Ovary (tissue), 9 donors: ENCODE data around the gene OSR1. TPM values are rescaled to one million over a fixed set of nuclear protein-coding genes. Genes with fewer than 3 reads are reported as not detected.

Experiments
- DNase-seq, 5 donors: peaks; one replicate each; pipeline ENCODE4 v3.0.0-alpha.2; 2019 to 2020
- H3K27ac ChIP-seq, 2 donors: fragments of 200-600 bp; one replicate each; pipeline versions ENCODE4 v1.5.1 to v1.8.0; 2019 to 2022
- H3K27me3 ChIP-seq: fragments of 200-600 bp; one replicate; pipeline ENCODE4 v1.8.0; 2022
- H3K36me3 ChIP-seq: fragments of 200-600 bp; sonication (generic); one replicate; pipeline ENCODE4 v1.5.1; 2019
- H3K4me1 ChIP-seq: one replicate; pipeline ENCODE4 v1.8.1; 2013; ENCODE audit warnings: mild to moderate bottlenecking, moderate library complexity; ENCODE audit not compliant: insufficient read depth
- H3K4me3 ChIP-seq: fragments of 200-600 bp; sonication (generic); one replicate; pipeline ENCODE4 v1.5.1; 2017
- H3K9me3 ChIP-seq, 2 donors: fragments of 200-600 bp in 1 of 2; sonication (generic) in 1 of 2; one replicate each; pipeline versions ENCODE4 v1.5.1 to v1.8.1; 2013 to 2019; ENCODE audit warnings: mild to moderate bottlenecking in 1 of 2, moderate library complexity in 1 of 2
- CTCF ChIP-seq, 3 donors: fragments of 450-650 bp in 2 of 3; fragments of 200-600 bp in 1 of 3; IDR thresholded peaks; one replicate each; pipeline versions ENCODE4 v1.5.1 to v1.8.0; 2016 to 2022; ENCODE audit warnings: antibody characterized with exemption in 3 of 3, mild to moderate bottlenecking in 1 of 3
- EP300 ChIP-seq: sonication (generic); formaldehyde crosslinking; IDR thresholded peaks from one replicate; pipeline ENCODE4 v1.6.1; 2017; ENCODE audit warnings: antibody characterized with exemption
- POLR2A ChIP-seq: fragments of 450-650 bp; IDR thresholded peaks from one replicate; pipeline ENCODE4 v1.6.1; 2017; ENCODE audit warnings: antibody characterized with exemption, mild to moderate bottlenecking, moderate library complexity
- WGBS, 3 donors: extraction: QIAGEN DNeasy Blood & Tissue Kit in 1 of 3; methylation state at CpG; one replicate each; pipeline versions ENCODE4 v1.1.5 to v1.1.7; 2013 to 2017; 5-methylcytosine and 5-hydroxymethylcytosine counted together
- intact Hi-C, 4 donors: fragments of 100-400 bp; cut with DNase I; formaldehyde crosslinking; loops; one replicate each; pipeline versions ENCODE4 v1.11.0 to v1.15.1; 2022 to 2023
- polyA plus RNA-seq, 2 donors: library from polyadenylated mRNA; stranded (reverse); fragments of 200-250 nt in 1 of 2; fragments of 350-450 nt in 1 of 2; fragmentation: Illumina TruSeq in 1 of 2; extraction: RNeasy Lipid Tissue Mini Kit (QIAGEN cat#74804) in 1 of 2; gene quantifications; one replicate each; pipeline ENCODE4 v1.2.3, GENCODE V29; 2013 to 2014
- total RNA-seq, 7 donors: library from RNA; depleted of rRNA in 2 of 7; stranded (reverse); fragments of >200 nt in 2 of 7; fragmentation: NEBNext Ultra II Directional in 3 of 7; extraction: Animal tissue kit (Norgen Biotek cat#: 25700) in 3 of 7; gene quantifications; one replicate each; pipeline versions ENCODE4 v1.1.0 to v1.2.4, GENCODE V29; 2016 to 2023
- donor health status: DM: no; HTN: no; CAD: no; lungs with moderate emphysema.
- donor health status: DM: no; HTN: no; CAD: no.
- donor health status: Bipolar disorder and iron deficiency.
- donor health status: DM: yes; HTN: yes; CAD: no.
- donor health status: DM: no; HTN: no; CAD: no.
- donor health status: DM: yes; HTN: yes; CAD: no.

Gene OSR1
- total and polyA plus RNA-seq, 9 donors: 2.5 to 11.5 (median 5.5) TPM

GRCh38 chr2:19361325-19361990 lies 3.0 kb upstream of the OSR1 start:
- Histone ChIP-seq H3K27me3 (no peaks in the 10 kb centered on the region), H3K4me1 (peaks cover 4% of the 10 kb centered on the region), H3K36me3 (no peaks in the 10 kb centered on the region), H3K27ac (no peak overlapping the region), H3K4me3 (peak overlapping the region; percentile 50), H3K9me3 (no peaks in the 10 kb centered on the region)
- intact Hi-C loops: loop anchor here (5.0 to 10.0 kb wide), 6 partner anchors 501 to 839 kb away; no protein-coding TSS in a partner anchor
- peak in 3 of 5 donors; percentile 18 to 49 (median 40) for DNase-seq
- WGBS, 3 donors: 54 to 77% (median 57%) methylated on average over 49 to 51 of the region's 51 CpGs
- TF ChIP-seq EP300 (no peak), CTCF (IDR thresholded peaks at IDR 0.05) (no peak)

GRCh38 chr2:19360966-19361321 lies 2.5 kb upstream of the OSR1 start:
- TF ChIP-seq POLR2A: no peak
- TF ChIP-seq EP300: no peak
- intact Hi-C loops: loop anchor here (5.0 to 10.0 kb wide), 6 partner anchors 501 to 839 kb away; no protein-coding TSS in a partner anchor
- Histone ChIP-seq H3K4me1 (peaks cover 4% of the 10 kb centered on the region), H3K27ac (no peak overlapping the region), H3K27me3 (no peaks in the 10 kb centered on the region), H3K4me3 (no peak overlapping the region), H3K9me3 (no peaks in the 10 kb centered on the region), H3K36me3 (no peaks in the 10 kb centered on the region)
- 80 to 92% (median 85%) methylated on average over 17 of the region's 17 CpGs for WGBS, 3 donors
- DNase-seq: no peak

GRCh38 chr2:19360266-19360965 lies 2.0 kb upstream of the OSR1 start:
- 92 to 99% (median 94%) methylated on average over 4 of the region's 4 CpGs for WGBS, 3 donors
- intact Hi-C loops: loop anchor here (5.0 to 10.0 kb wide), 6 partner anchors 502 to 838 kb away; no protein-coding TSS in a partner anchor
- Histone ChIP-seq H3K27ac (no peak overlapping the region), H3K36me3 (no peaks in the 10 kb centered on the region), H3K9me3 (no peaks in the 10 kb centered on the region), H3K4me1 (peaks cover 4% of the 10 kb centered on the region), H3K4me3 (no peak overlapping the region), H3K27me3 (no peaks in the 10 kb centered on the region)
- no peak for DNase-seq
- TF ChIP-seq EP300 (no peak), CTCF (IDR thresholded peaks at IDR 0.05) (no peak), POLR2A (no peak)

GRCh38 chr2:19359456-19359855 lies 1.0 kb upstream of the OSR1 start:
- H3K9me3 ChIP-seq: no peaks in the 10 kb centered on the region
- WGBS, 3 donors: 88 to 93% (median 91%) methylated on average over 4 of the region's 4 CpGs
- TF ChIP-seq EP300: no peak
- no peak for TF ChIP-seq POLR2A
- TF ChIP-seq CTCF (IDR thresholded peaks at IDR 0.05): no peak
- no peaks in the 10 kb centered on the region for H3K36me3 ChIP-seq
- H3K27me3 ChIP-seq: no peaks in the 10 kb centered on the region
- no peak overlapping the region for H3K27ac ChIP-seq
- no peak for DNase-seq
- H3K4me3 ChIP-seq: no peak overlapping the region
- intact Hi-C loops: loop anchor here in 1 of 4 donors (10.0 kb wide), 1 partner anchor 365 kb away; no protein-coding TSS in a partner anchor
- H3K4me1 ChIP-seq: peaks cover 4% of the 10 kb centered on the region

GRCh38 chr2:19359021-19359357 lies 566 bp upstream of the OSR1 start:
- H3K36me3 ChIP-seq: no peaks in the 10 kb centered on the region
- H3K9me3 ChIP-seq: no peaks in the 10 kb centered on the region
- peaks cover 4% of the 10 kb centered on the region for H3K4me1 ChIP-seq
- intact Hi-C loops: loop anchor here in 1 of 4 donors (10.0 kb wide), 1 partner anchor 364 kb away; no protein-coding TSS in a partner anchor
- WGBS, 3 donors: 6 to 15% (median 11%) methylated on average over 14 of the region's 14 CpGs
- peak overlapping the region; percentile 65 for H3K4me3 ChIP-seq
- no peak for TF ChIP-seq CTCF (IDR thresholded peaks at IDR 0.05)
- no peak for TF ChIP-seq EP300
- TF ChIP-seq POLR2A: no peak
- peak overlapping the region in 1 of 2 donors; percentile 51 for H3K27ac ChIP-seq
- DNase-seq: no peak
- H3K27me3 ChIP-seq: no peaks in the 10 kb centered on the region
